ENCODE results near the gene ARHGDIG.

DNA sequence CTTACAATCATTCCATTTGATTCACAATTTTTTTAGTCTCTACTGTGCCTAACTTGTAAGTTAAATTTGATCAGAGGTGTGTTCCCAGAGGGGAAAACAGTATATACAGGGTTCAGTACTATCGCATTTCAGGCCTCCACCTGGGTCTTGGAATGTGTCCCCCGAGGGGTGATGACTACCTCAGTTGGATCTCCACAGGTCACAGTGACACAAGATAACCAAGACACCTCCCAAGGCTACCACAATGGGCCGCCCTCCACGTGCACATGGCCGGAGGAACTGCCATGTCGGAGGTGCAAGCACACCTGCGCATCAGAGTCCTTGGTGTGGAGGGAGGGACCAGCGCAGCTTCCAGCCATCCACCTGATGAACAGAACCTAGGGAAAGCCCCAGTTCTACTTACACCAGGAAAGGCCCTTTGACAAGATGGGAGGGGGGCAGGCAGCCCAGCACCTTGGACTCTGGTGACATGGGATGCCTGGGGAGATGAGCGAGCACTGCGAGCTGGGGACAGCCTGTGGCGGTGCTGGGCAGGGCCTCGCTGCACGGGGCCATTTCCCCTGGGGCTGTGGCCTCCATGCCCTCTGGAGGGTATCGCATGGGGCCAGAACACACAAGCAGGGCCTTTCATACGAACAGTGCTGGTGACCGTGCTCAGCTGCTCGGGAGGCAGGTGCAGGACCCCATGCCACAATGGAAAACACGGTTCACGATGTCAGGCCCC lies 36.5 kb downstream of the ARHGDIG start:
- TF ChIP-seq, protein P1, sequence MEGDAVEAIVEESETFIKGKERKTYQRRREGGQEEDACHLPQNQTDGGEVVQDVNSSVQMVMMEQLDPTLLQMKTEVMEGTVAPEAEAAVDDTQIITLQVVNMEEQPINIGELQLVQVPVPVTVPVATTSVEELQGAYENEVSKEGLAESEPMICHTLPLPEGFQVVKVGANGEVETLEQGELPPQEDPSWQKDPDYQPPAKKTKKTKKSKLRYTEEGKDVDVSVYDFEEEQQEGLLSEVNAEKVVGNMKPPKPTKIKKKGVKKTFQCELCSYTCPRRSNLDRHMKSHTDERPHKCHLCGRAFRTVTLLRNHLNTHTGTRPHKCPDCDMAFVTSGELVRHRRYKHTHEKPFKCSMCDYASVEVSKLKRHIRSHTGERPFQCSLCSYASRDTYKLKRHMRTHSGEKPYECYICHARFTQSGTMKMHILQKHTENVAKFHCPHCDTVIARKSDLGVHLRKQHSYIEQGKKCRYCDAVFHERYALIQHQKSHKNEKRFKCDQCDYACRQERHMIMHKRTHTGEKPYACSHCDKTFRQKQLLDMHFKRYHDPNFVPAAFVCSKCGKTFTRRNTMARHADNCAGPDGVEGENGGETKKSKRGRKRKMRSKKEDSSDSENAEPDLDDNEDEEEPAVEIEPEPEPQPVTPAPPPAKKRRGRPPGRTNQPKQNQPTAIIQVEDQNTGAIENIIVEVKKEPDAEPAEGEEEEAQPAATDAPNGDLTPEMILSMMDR (IDR thresholded peaks at IDR 0.05): no peak
- no peak for TF ChIP-seq EP300 (IDR thresholded peaks at IDR 0.05)
